ENCODE results near the gene STAP1. TPM values are rescaled to one million over a fixed set of nuclear protein-coding genes. Genes with fewer than 3 reads are reported as not detected.

STAP1 gene
- total and polyA plus RNA-seq, 10 of the 15 experiments (the other 5 are each of a cell fraction or from before 2014, with no cell fraction given) = 4.6 to 19.4 (median 9.4) TPM

DNA sequence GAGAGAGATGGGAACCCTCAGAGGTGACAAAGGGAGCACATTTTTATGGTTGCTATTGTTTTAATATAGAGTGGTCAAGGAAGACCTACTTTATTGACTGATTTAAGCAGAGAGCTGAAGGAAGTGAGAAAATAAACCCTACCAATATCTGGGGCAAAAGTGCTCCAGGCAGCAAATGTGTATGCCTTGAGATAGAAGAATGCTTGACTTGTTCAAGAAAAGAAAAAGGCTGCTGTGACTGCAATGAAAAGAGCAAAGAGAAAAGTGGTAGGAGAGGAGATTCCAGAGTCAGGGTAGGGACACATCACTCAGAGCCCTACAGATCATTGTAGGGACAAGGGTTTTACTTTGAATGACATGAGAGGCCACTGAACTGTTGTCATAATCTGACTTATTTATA is 26.0 kb downstream of the STAP1 start (continued):
- no peak for TF ChIP-seq ZNF622 (IDR thresholded peaks at IDR 0.05)
- TF ChIP-seq JUNB (IDR thresholded peaks at IDR 0.05) = no peak
- no peak for TF ChIP-seq ZSCAN29 (IDR thresholded peaks at IDR 0.05)
- no peak for TF ChIP-seq GABPA (IDR thresholded peaks at IDR 0.05; ENCODE audit: low read depth)
- TF ChIP-seq, protein P1, sequence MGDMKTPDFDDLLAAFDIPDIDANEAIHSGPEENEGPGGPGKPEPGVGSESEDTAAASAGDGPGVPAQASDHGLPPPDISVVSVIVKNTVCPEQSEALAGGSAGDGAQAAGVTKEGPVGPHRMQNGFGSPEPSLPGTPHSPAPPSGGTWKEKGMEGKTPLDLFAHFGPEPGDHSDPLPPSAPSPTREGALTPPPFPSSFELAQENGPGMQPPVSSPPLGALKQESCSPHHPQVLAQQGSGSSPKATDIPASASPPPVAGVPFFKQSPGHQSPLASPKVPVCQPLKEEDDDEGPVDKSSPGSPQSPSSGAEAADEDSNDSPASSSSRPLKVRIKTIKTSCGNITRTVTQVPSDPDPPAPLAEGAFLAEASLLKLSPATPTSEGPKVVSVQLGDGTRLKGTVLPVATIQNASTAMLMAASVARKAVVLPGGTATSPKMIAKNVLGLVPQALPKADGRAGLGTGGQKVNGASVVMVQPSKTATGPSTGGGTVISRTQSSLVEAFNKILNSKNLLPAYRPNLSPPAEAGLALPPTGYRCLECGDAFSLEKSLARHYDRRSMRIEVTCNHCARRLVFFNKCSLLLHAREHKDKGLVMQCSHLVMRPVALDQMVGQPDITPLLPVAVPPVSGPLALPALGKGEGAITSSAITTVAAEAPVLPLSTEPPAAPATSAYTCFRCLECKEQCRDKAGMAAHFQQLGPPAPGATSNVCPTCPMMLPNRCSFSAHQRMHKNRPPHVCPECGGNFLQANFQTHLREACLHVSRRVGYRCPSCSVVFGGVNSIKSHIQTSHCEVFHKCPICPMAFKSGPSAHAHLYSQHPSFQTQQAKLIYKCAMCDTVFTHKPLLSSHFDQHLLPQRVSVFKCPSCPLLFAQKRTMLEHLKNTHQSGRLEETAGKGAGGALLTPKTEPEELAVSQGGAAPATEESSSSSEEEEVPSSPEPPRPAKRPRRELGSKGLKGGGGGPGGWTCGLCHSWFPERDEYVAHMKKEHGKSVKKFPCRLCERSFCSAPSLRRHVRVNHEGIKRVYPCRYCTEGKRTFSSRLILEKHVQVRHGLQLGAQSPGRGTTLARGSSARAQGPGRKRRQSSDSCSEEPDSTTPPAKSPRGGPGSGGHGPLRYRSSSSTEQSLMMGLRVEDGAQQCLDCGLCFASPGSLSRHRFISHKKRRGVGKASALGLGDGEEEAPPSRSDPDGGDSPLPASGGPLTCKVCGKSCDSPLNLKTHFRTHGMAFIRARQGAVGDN (IDR thresholded peaks at IDR 0.05) = no peak

DNA sequence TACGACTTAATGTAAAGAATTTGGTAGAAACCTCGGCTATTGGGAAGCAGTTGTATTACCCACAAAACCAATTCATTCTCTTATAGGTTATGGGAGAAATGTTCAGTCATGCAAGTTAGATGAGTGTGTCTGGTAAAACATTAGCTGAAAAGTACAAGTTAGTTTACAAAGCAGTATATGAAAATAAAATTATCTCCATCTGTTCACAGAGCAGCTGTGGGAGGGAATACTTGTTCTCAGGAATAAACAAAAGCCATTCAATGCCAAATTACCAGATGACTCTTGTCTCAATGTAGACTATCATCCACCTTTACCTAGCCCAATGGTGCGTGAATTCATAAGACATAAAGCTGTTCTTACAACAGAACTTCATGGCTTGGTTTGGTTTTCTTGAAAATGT is 28.6 kb downstream of the STAP1 start:
- POLR2A ChIA-PET = interaction anchor here (0.7 kb wide), 2 partner anchors 14 to 31 kb away, joined by 5 read pairs; no protein-coding TSS in a partner anchor
- DNase-seq (ENCODE audit: low read depth, low spot score) (no peak), FAIRE-seq (no peak), ATAC-seq (no peak)
- Histone ChIP-seq H3K4me2 (ENCODE audit: control insufficient read depth, insufficient read depth) (no peak overlapping the region), H3K4me1 (ENCODE audit: control insufficient read depth, insufficient read depth, low read length) (no peaks in the 10 kb centered on the region), H3K9ac (ENCODE audit: control insufficient read depth, insufficient read depth, low read length) (no peak overlapping the region), H4K20me1 (ENCODE audit: control insufficient read depth, insufficient read depth) (no peaks in the 10 kb centered on the region), H3K79me2 (ENCODE audit: control insufficient read depth, insufficient read depth, low read length) (no peaks in the 10 kb centered on the region), H3K27me3 (replicated peaks in 1 of 2; ENCODE audit: control insufficient read depth in 2 of 2, insufficient read depth in 2 of 2, low read length in 1 of 2) (no peaks in the 10 kb centered on the region), H3K27ac (ENCODE audit: control insufficient read depth, insufficient read depth) (no peak overlapping the region), H3K36me3 (ENCODE audit: control insufficient read depth in 2 of 2, insufficient read depth in 2 of 2, low read length in 1 of 2) (no peaks in the 10 kb centered on the region), H2AFZ (ENCODE audit: control insufficient read depth, low read depth, low read length) (no peak overlapping the region), H3K4me3 (no peak overlapping the region), H3K9me3 (replicated peaks; ENCODE audit: control insufficient read depth, insufficient read depth, low read length) (no peaks in the 10 kb centered on the region)
- TF ChIP-seq, protein P2, sequence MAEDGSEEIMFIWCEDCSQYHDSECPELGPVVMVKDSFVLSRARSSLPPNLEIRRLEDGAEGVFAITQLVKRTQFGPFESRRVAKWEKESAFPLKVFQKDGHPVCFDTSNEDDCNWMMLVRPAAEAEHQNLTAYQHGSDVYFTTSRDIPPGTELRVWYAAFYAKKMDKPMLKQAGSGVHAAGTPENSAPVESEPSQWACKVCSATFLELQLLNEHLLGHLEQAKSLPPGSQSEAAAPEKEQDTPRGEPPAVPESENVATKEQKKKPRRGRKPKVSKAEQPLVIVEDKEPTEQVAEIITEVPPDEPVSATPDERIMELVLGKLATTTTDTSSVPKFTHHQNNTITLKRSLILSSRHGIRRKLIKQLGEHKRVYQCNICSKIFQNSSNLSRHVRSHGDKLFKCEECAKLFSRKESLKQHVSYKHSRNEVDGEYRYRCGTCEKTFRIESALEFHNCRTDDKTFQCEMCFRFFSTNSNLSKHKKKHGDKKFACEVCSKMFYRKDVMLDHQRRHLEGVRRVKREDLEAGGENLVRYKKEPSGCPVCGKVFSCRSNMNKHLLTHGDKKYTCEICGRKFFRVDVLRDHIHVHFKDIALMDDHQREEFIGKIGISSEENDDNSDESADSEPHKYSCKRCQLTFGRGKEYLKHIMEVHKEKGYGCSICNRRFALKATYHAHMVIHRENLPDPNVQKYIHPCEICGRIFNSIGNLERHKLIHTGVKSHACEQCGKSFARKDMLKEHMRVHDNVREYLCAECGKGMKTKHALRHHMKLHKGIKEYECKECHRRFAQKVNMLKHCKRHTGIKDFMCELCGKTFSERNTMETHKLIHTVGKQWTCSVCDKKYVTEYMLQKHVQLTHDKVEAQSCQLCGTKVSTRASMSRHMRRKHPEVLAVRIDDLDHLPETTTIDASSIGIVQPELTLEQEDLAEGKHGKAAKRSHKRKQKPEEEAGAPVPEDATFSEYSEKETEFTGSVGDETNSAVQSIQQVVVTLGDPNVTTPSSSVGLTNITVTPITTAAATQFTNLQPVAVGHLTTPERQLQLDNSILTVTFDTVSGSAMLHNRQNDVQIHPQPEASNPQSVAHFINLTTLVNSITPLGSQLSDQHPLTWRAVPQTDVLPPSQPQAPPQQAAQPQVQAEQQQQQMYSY (CRISPR knock-in tag; IDR thresholded peaks at IDR 0.05) = no peak
- TF ChIP-seq ZNF24 (IDR thresholded peaks at IDR 0.05) = no peak
- TF ChIP-seq TBL1XR1 (IDR thresholded peaks at IDR 0.05; ENCODE audit: low read depth, low read length) = no peak
- no peak for TF ChIP-seq TARDBP (IDR thresholded peaks at IDR 0.05; ENCODE audit: borderline replicate concordance)
- no peak for TF ChIP-seq BRCA1 (IDR thresholded peaks at IDR 0.05; ENCODE audit: low read depth, low read length)
- TF ChIP-seq JUND (IDR thresholded peaks at IDR 0.05; ENCODE audit: low read depth, low read length) = no peak
- no peak for TF ChIP-seq CREB1 (IDR thresholded peaks at IDR 0.05; ENCODE audit: low read depth)
- no peak for TF ChIP-seq KLF5 (IDR thresholded peaks at IDR 0.05; ENCODE audit: partially characterized antibody)
- no peak for TF ChIP-seq ZNF622 (IDR thresholded peaks at IDR 0.05)
- TF ChIP-seq BCL11A (IDR thresholded peaks at IDR 0.05; ENCODE audit: low read depth, low read length) = no peak
- no peak for TF ChIP-seq HDGF (IDR thresholded peaks at IDR 0.05)
- no peak for TF ChIP-seq SUZ12 (IDR thresholded peaks at IDR 0.05; ENCODE audit: unreplicated experiment)
- WGBS (ENCODE audit: insufficient coverage, insufficient replicate concordance, low lambda C conversion rate, missing lambda C conversion rate) = 99% methylated on average over 3 of the region's 3 CpGs
- BruUV-seq (replicated peaks) = no TSS peak
- in situ Hi-C loops (cut with MboI) (no loop called here), intact Hi-C loops (cut with micrococcal nuclease; ENCODE audit: unreplicated experiment) (no loop called here)
- CTCF ChIA-PET = interaction anchor here (0.7 to 2.6 kb wide), 3 partner anchors 19 to 42 kb away, joined by 3 to 5 read pairs (median 4); no protein-coding TSS in a partner anchor
- SMC1A ChIA-PET (ENCODE audit: uncharacterized antibody, unreplicated experiment) = interaction anchor here (0.6 to 2.8 kb wide), 6 partner anchors 10 to 1953 kb away, joined by 3 to 9 read pairs (median 6); no protein-coding TSS in a partner anchor
- RAD21 ChIA-PET (ENCODE audit: unreplicated experiment) = interaction anchor here (1.0 to 1.1 kb wide), 2 partner anchors 10 to 114 kb away, joined by 3 to 5 read pairs; partner anchors contain the start of gene UBA6

All from GM12878 (cell line).